GM20000 (cell line): Measurements from ENCODE around the gene PPP1CA.

Experiments
- DNase-seq: peaks from one replicate; pipeline ENCODE4 v3.0.0; 2012; ENCODE audit warnings: low spot score
- TF ChIP-seq, protein P1 (sequence below): IDR thresholded peaks from 2 replicates; pipeline ENCODE4 v1.5.1; 2012; ENCODE audit warnings: mild to moderate bottlenecking, control low read depth; ENCODE audit errors: extremely low read depth, missing control alignments

PPP1CA gene

DNA sequence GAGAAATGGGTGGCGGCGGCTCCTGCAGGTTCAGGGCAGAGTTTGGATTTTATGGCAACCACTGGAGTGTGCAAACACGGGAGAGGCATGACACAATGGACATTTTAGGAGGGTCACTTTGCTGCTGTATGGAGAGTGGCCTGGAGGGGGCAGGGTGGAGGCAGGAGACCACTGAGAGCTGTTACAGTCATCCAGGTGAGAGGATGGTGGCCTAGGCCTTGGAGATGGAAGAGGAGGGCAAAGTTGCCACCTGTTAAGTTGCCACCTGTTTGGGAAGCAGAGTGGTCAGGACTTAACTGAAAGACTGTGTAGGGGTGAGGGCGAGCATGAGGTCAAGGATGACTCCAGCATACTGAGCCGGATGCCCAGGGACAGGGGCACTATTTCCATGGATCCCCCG is 12.2 kb downstream of the PPP1CA start:
- TF ChIP-seq, protein P1, sequence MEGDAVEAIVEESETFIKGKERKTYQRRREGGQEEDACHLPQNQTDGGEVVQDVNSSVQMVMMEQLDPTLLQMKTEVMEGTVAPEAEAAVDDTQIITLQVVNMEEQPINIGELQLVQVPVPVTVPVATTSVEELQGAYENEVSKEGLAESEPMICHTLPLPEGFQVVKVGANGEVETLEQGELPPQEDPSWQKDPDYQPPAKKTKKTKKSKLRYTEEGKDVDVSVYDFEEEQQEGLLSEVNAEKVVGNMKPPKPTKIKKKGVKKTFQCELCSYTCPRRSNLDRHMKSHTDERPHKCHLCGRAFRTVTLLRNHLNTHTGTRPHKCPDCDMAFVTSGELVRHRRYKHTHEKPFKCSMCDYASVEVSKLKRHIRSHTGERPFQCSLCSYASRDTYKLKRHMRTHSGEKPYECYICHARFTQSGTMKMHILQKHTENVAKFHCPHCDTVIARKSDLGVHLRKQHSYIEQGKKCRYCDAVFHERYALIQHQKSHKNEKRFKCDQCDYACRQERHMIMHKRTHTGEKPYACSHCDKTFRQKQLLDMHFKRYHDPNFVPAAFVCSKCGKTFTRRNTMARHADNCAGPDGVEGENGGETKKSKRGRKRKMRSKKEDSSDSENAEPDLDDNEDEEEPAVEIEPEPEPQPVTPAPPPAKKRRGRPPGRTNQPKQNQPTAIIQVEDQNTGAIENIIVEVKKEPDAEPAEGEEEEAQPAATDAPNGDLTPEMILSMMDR: peak; percentile 64
- peak; percentile 70 for DNase-seq

DNA sequence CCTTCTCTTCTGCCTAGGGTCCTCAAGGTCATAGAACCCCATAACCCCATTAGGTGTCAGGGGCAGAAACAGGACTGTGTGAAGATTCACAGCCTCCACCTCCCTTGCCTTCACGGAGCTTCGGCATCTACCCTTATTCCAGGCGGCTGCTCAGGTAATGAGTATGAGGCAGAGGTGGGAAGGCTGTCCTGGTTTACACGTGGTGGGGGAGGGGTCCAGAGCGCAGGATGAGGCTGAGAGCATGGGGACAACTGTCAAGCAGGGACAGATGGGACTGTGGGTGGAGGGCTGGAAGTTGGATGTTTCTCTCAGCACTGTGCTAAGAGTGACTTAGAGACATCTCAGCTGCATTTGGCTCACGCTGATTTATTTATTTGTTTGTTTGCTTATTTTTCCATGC is 14.1 kb downstream of the PPP1CA start:
- no peak for DNase-seq
- TF ChIP-seq, protein P1: no peak

DNA sequence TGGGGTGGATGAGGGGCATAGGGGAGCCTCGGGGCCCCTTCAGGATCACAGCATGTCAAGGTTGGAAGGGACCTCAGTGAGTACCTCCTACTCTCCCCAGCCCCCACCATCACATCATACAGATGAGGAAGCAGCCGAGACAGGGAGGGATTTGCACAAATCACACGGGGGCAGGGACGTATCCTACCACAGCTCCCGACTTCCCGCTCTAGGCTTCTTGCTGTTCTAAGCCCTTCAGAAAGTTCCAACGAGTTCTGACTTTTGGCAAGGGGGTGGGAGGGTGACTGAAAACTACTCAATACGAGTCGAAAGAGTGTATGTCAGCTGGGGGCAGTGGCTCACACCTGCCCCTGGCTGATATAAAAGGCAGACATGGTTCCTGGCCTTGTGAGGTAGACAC is 14.6 kb downstream of the PPP1CA start:
- TF ChIP-seq, protein P1: no peak
- no peak for DNase-seq

DNA sequence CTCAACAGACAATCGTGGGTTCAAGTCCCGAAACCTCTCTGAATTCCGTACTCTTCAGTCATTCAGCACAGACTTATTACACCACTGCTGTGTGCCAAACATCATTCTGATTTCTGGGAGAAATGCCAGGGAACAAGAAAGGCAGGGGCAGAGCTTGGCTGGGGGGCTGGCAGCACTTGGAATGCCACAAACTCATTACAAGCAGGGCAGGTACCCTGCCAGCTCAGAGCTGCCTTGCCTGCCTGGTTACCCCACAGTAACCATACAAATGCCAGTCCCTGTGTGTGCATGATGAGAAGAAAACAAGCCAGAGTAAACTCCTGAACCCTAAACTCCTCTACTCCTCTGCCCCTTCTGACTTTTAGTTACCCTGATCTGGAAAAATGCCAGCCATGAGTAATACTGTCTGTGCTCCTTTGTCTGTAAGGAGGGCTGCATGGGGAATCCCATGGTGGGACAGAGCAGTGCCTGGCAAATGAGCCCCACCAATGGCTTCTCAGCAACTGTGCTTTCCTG is 16.7 kb downstream of the PPP1CA start:
- DNase-seq: no peak
- TF ChIP-seq, protein P1: no peak

DNA sequence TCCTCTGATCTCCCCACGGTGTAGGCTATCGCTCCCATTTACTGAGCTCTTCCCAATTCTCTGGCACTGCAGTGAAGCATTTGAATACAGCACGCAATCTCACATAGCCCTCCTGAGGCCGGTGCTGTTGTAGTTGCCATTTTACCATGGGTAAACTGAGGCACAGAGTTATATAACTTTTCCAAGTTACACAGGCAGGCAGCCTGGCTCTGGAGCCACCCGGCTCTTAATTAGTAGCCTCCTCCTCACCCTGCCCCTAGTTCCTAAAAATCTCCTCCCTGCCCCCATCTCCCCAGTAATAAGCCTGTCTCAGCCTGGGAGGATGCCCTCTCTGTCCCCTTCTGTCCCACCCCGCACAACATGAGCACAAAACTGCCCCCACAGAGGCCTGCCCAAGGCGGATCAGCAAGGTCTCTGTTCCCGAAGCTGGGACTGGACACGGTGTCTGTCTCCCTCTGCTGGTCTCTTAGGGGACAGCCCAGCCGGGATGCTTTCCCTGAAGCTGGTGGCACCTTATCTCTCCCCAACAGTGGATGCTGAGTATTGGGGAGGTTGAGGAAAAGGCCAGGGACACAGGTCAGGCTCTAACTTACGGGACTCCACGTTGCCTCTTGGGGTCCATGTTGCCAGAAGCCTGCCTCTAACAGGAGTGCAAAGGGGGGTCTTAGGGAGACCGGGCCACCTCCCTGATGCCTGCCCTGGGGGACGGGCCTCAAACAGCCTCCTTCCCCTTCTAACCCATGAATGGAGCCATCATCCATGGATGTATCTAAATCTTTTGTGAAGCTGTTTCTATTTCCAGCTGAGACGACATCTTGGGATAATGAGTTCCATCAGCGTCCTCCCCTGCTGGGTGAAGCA is 19.2 kb downstream of the PPP1CA start:
- TF ChIP-seq, protein P1: peak; percentile 79
- peak; percentile 82 for DNase-seq

DNA sequence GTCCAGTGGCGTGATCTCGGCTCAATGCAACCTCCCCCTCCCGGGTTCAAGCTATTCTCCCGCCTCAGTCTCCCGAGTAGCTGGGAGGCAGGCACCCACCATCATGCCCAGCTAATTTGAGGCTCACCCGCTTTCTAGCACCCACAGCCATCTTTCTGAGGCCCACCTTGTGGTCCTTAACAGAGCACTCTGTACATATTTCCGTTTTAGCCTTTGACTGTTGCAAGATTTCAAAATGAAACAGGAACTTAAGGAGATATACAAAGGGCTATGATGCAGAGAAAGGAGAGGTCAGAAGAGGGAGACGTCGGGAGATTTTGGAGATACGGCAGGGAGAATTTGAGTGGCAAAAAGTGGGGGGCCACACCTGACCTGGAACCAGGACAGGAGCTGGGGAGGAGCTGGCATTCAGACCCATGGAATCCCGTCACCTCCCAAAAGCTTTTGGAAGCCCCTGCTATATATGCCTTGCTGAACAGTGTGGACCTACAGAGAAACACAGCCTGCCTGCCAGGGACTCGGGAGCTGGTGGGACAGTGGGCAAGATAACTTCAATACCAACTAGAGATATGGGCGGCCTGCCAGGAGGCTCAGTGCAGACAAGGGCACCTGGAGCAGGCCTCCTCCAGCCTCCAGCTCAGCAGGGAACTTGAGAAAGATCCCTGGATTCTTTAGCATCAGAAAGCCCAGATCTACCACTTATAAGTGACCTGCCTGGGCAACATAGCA is 20.2 kb downstream of the PPP1CA start:
- DNase-seq: peak; percentile 59
- TF ChIP-seq, protein P1: no peak
